Endothelial cell of umbilical vein (primary cell): ENCODE data around the gene OSBPL10. TPM values are rescaled to one million over a fixed set of nuclear protein-coding genes. Genes with fewer than 3 reads are reported as not detected.

Source experiments
- BruUV-seq: library from RNA; stranded (reverse); fragments of 400-500 nt; replicated peaks from 2 replicates; lab custom pipeline; 2021; lab: Mats Ljungman, UMichigan
- CTCF ChIA-PET: fragments of 300-600, 350-600 bp; sonication (Branson Sonifier 250); formaldehyde crosslinking; loops from one replicate; lab custom pipeline; 2021; ENCODE audit warnings: antibody characterized with exemption, inconsistent platforms; lab: Charles Lee
- POLR2A ChIA-PET: fragments of 300-600, 350-600 bp; sonication (Branson Sonifier 250); formaldehyde crosslinking; loops from one replicate; lab custom pipeline; 2021; ENCODE audit warnings: antibody characterized with exemption, inconsistent platforms; lab: Charles Lee
- DNase-seq: peaks from one replicate; pipeline ENCODE4 v3.0.0-alpha.2; 2011; ENCODE audit warnings: low read depth, low spot score
- FAIRE-seq: peaks from 2 replicates; lab custom pipeline; 2011; peaks lifted over from hg19 to GRCh38; lab: Jason Lieb, UNC
- H2AFZ ChIP-seq: 2 replicates; pipeline ENCODE4 v1.6.0; 2012; ENCODE audit warnings: low read depth, low read length, control low read depth, inconsistent platforms
- H3K27ac ChIP-seq: 2 replicates; pipeline ENCODE4 v1.5.1; 2011; ENCODE audit warnings: low read depth, mild to moderate bottlenecking, control low read depth, low read length, moderate library complexity; ENCODE audit not compliant: insufficient read depth
- H3K27me3 ChIP-seq, 2 experiments: 2 replicates each; pipeline versions ENCODE4 v1.6.0 to v1.6.1; 2011; ENCODE audit warnings: low read length in 2 of 2, mixed read lengths in 1 of 2; ENCODE audit not compliant: control insufficient read depth in 2 of 2, insufficient read depth in 2 of 2
- H3K36me3 ChIP-seq, 2 experiments: 2 replicates in 1 of 2; 3 replicates in 1 of 2; pipeline ENCODE4 v1.5.1; 2011; ENCODE audit warnings: low read length in 2 of 2, mild to moderate bottlenecking in 1 of 2, moderate library complexity in 1 of 2; ENCODE audit not compliant: control insufficient read depth in 2 of 2, insufficient read depth in 2 of 2; ENCODE audit errors: extremely low read depth in 1 of 2
- H3K4me1 ChIP-seq: 3 replicates; pipeline ENCODE4 v1.5.1; 2011; ENCODE audit warnings: mild to moderate bottlenecking, low read length; ENCODE audit not compliant: control insufficient read depth, insufficient read depth; ENCODE audit errors: extremely low read depth
- H3K4me2 ChIP-seq: 2 replicates; pipeline ENCODE4 v1.6.1; 2011; ENCODE audit warnings: low read length, control low read depth, mixed read lengths; ENCODE audit not compliant: insufficient read depth
- H3K4me3 ChIP-seq, 3 experiments: fragments of 200-600 bp in 1 of 3; sonication (generic), shearing (Covaris generic) in 1 of 3; replicated peaks in 1 of 3; 2 replicates each; pipeline ENCODE4 v1.5.1; 2011 to 2016; ENCODE audit warnings: control low read depth in 3 of 3, low read length in 3 of 3, mild to moderate bottlenecking in 2 of 3, inconsistent platforms in 1 of 3, low read depth in 1 of 3, moderate library complexity in 1 of 3; ENCODE audit not compliant: insufficient read depth in 1 of 3
- H3K79me2 ChIP-seq: 2 replicates; pipeline ENCODE4 v1.6.0; 2012; ENCODE audit warnings: low read length, inconsistent platforms; ENCODE audit not compliant: control insufficient read depth, insufficient read depth
- H3K9ac ChIP-seq: replicated peaks from 2 replicates; pipeline ENCODE3; 2011; ENCODE audit warnings: low read length, control low read depth; ENCODE audit not compliant: insufficient read depth; ENCODE audit errors: extremely low read depth
- H3K9me1 ChIP-seq: replicated peaks from 3 replicates; pipeline ENCODE4 v1.6.0; 2011; ENCODE audit warnings: mild to moderate bottlenecking, low read length; ENCODE audit not compliant: control insufficient read depth, insufficient read depth; ENCODE audit errors: extremely low read depth
- H3K9me3 ChIP-seq: replicated peaks from 2 replicates; pipeline ENCODE4 v1.5.1; 2012; ENCODE audit warnings: low read length, inconsistent platforms; ENCODE audit not compliant: control insufficient read depth, insufficient read depth
- H4K20me1 ChIP-seq: replicated peaks from 2 replicates; pipeline ENCODE3; 2011; ENCODE audit warnings: mild to moderate bottlenecking, low read length; ENCODE audit not compliant: control insufficient read depth, insufficient read depth; ENCODE audit errors: extremely low read depth
- EZH2 ChIP-seq: IDR thresholded peaks from 2 replicates; pipeline ENCODE4 v1.6.1; 2012; ENCODE audit warnings: borderline replicate concordance, low read depth, mild to moderate bottlenecking, moderate library complexity, low read length, inconsistent platforms; ENCODE audit not compliant: severe bottlenecking
- FOS ChIP-seq: IDR thresholded peaks from 2 replicates; pipeline ENCODE4 v1.6.1; 2011; ENCODE audit warnings: mild to moderate bottlenecking, low read length, moderate library complexity, borderline replicate concordance; ENCODE audit not compliant: insufficient read depth
- JUN ChIP-seq: IDR thresholded peaks from 2 replicates; pipeline ENCODE4 v1.6.1; 2011; ENCODE audit warnings: borderline replicate concordance, low read depth; ENCODE audit not compliant: insufficient read length, insufficient read depth
- MYC ChIP-seq: IDR thresholded peaks from one replicate; pipeline ENCODE4 v1.6.1; 2011; ENCODE audit warnings: mild to moderate bottlenecking, low read depth, low read length
- POLR2A ChIP-seq: IDR thresholded peaks from 2 replicates; pipeline ENCODE4 v1.6.1; 2012; ENCODE audit warnings: low read depth, mild to moderate bottlenecking, control low read depth, low read length
- POLR2AphosphoS5 ChIP-seq: IDR thresholded peaks from 2 replicates; pipeline ENCODE4 v1.6.1; 2012; ENCODE audit warnings: low read depth, mild to moderate bottlenecking, control low read depth, low read length, moderate library complexity; ENCODE audit not compliant: insufficient read depth
- dilution Hi-C: fragments of 300-500 bp; cut with MboI; formaldehyde crosslinking; loops from one replicate; pipeline ENCODE4 v1.15.0; 2019; ENCODE audit warnings: low sequenced_read_pairs; ENCODE audit not compliant: extremely low pct_ligation_motif_present
- intact Hi-C: fragments of 100-400 bp; cut with micrococcal nuclease; formaldehyde crosslinking; loops from one replicate; pipeline ENCODE4 v1.10.0; 2022
- polyA plus RNA-seq, 4 experiments: library from polyadenylated mRNA; depleted of rRNA in 3 of 4; stranded (reverse) in 3 of 4; unstranded in 1 of 4; fragments of >200 nt; gene quantifications; 2 replicates each; pipeline versions ENCODE4 v1.2.1 to v1.2.3, GENCODE V29; 2011 to 2012; ENCODE audit warnings: missing spikeins in 1 of 4
- total RNA-seq: library from RNA; stranded (reverse); gene quantifications from 2 replicates; pipeline ENCODE4 v1.2.3, GENCODE V29; 2021

OSBPL10 gene
- total and polyA plus RNA-seq, 2 donors (not counting 3 experiments of a cell fraction or from before 2014, with no cell fraction given), result 10.8 to 47.6 TPM

- no peak for DNase-seq
- Histone ChIP-seq H3K9ac (no peak overlapping the region), H3K27me3 (no peaks in the 10 kb centered on the region), H3K36me3 (no peaks in the 10 kb centered on the region), H3K4me2 (no peak overlapping the region), H3K4me1 (peaks cover 26% of the 10 kb centered on the region), H3K4me3 (no peak overlapping the region), H3K9me1 (no peaks in the 10 kb centered on the region), H3K9me3 (no peaks in the 10 kb centered on the region), H3K79me2 (peaks cover 44% of the 10 kb centered on the region), H2AFZ (no peak overlapping the region), H4K20me1 (peaks cover 3% of the 10 kb centered on the region), H3K27ac (no peak overlapping the region)
- no peak for FAIRE-seq
- no peak for TF ChIP-seq POLR2A
- TF ChIP-seq POLR2AphosphoS5, result no peak
- TF ChIP-seq JUN, result no peak
- intact Hi-C loops, result no loop called here
- ChIA-PET POLR2A (no interaction called here), CTCF (no interaction called here)
- dilution Hi-C loops, result no loop called here
- BruUV-seq, result no TSS peak
Measured at GRCh38 chr3:31973081-31973480, 8.0 kb downstream of the OSBPL10 start.

- no peak overlapping the region for H3K4me3 ChIP-seq
- FAIRE-seq (no peak), DNase-seq (no peak)
- H3K9me1 ChIP-seq, result no peaks in the 10 kb centered on the region
- ChIA-PET CTCF (interaction anchor here (0.6 to 1.1 kb wide), 3 partner anchors 9 to 12 kb away, joined by 3 read pairs; no protein-coding TSS in a partner anchor), POLR2A (interaction anchor here (0.6 kb wide), 1 partner anchor 9 kb away, joined by 3 read pairs; no protein-coding TSS in a partner anchor)
- no peak overlapping the region for H3K9ac ChIP-seq
- H3K27ac ChIP-seq, result no peak overlapping the region
- no peak for TF ChIP-seq MYC
- no peak for TF ChIP-seq FOS
- TF ChIP-seq EZH2, result no peak
- H2AFZ ChIP-seq, result no peak overlapping the region
- H3K79me2 ChIP-seq, result peaks cover 47% of the 10 kb centered on the region
- no TSS peak for BruUV-seq
- H3K4me2 ChIP-seq, result no peak overlapping the region
- H3K36me3 ChIP-seq, result no peaks in the 10 kb centered on the region
- H3K27me3 ChIP-seq, result no peaks in the 10 kb centered on the region
- peaks cover 37% of the 10 kb centered on the region for H3K4me1 ChIP-seq
- dilution Hi-C loops, result no loop called here
- intact Hi-C loops, result no loop called here
- H4K20me1 ChIP-seq, result no peaks in the 10 kb centered on the region
- H3K9me3 ChIP-seq, result no peaks in the 10 kb centered on the region
Measured at GRCh38 chr3:31971607-31972006, 9.5 kb downstream of the OSBPL10 start.
